ENCODE measurements around the gene ALOX5. TPM values are rescaled to one million over a fixed set of nuclear protein-coding genes. Genes with fewer than 3 reads are reported as not detected.

ALOX5 gene
- total and polyA plus RNA-seq, 10 of the 15 experiments (the other 5 are each of a cell fraction or from before 2014, with no cell fraction given): 0.43 to 102 (median 34.2) TPM

DNA sequence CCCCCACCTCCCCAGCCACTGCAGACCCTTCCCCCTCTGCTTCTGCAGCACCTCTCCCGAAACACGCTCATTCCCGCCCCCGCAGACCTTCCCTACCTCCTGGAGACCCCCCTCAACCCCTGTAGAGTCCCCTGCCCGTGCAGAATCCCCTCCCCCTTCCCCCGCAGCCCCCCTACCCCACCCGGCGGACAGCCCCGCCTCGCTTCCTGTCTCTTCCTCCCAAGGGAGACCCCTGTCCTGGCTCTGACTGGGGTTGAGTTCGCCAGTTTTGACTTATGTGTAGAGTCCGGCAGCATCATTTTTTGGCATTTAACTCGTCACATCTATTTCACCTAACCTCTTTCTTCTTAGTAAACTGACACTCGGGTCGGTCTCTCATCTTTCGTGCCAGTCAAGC is 54.0 kb downstream of the ALOX5 start (continued):
- TF ChIP-seq CBX5 (IDR thresholded peaks at IDR 0.05; ENCODE audit: low read depth) (no peak), KAT2A (conservative IDR thresholded peaks at IDR 0.05; ENCODE audit: control insufficient read depth, low read depth, low read length) (no peak), CHD4 (IDR thresholded peaks at IDR 0.05) (no peak), ZNF622 (IDR thresholded peaks at IDR 0.05) (no peak)
- TF ChIP-seq, protein P1, sequence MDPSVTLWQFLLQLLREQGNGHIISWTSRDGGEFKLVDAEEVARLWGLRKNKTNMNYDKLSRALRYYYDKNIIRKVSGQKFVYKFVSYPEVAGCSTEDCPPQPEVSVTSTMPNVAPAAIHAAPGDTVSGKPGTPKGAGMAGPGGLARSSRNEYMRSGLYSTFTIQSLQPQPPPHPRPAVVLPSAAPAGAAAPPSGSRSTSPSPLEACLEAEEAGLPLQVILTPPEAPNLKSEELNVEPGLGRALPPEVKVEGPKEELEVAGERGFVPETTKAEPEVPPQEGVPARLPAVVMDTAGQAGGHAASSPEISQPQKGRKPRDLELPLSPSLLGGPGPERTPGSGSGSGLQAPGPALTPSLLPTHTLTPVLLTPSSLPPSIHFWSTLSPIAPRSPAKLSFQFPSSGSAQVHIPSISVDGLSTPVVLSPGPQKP (IDR thresholded peaks at IDR 0.05; ENCODE audit: low read depth, low read length): no peak

DNA sequence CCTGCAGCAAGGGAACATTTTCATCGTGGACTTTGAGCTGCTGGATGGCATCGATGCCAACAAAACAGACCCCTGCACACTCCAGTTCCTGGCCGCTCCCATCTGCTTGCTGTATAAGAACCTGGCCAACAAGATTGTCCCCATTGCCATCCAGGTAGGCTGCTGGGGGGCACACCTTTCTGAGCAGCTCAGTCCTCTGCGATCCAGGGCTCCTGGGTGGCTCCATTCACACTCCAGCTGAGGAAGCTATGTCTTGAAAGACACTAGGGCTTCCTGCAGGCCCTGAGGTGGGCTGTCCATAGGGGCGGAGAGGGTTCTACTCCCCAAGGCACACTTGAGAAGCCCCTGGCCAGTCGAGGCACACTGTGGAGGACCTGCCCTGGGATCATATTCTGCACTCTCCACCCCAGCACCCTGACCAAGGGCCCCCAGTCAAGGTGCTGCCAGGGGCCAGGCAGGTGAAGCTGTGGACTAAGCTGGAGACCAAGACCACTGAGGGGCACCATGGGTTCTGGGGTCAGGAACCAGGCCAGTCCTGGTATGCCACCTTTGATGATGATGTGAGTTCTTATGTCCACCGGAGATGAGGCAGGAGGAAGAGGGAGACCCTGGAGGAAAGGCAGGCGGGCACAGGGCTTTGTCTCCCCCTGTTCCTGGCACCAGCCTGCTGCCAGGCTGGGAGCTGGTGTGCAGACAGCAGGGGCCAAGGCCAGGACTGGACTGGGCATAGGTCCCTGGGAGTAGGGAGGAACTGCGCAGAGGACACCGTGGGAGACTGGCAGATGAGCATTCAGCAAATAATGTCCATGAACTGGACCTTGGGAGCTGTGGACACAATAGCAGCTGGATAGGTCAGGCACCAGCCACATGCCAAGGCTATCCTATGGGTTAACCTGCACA is 54.8 kb downstream of the ALOX5 start:
- Histone ChIP-seq H3K27ac (ENCODE audit: control insufficient read depth, insufficient read depth) (no peak overlapping the region), H3K36me3 (ENCODE audit: control insufficient read depth in 2 of 2, insufficient read depth in 2 of 2, low read length in 1 of 2) (peaks cover 0 to 8% of the 10 kb centered on the region in 2 experiments; a peak in 2 of 4 replicates), H3K79me2 (ENCODE audit: control insufficient read depth, insufficient read depth, low read length) (no peaks in the 10 kb centered on the region), H3K9ac (ENCODE audit: control insufficient read depth, insufficient read depth, low read length) (no peak overlapping the region), H3K27me3 (replicated peaks in 1 of 2; ENCODE audit: control insufficient read depth in 2 of 2, insufficient read depth in 2 of 2, low read length in 1 of 2) (no peaks in the 10 kb centered on the region), H3K4me3 (no peak overlapping the region), H2AFZ (ENCODE audit: control insufficient read depth, low read depth, low read length) (no peak overlapping the region), H4K20me1 (ENCODE audit: control insufficient read depth, insufficient read depth) (no peaks in the 10 kb centered on the region), H3K4me1 (ENCODE audit: control insufficient read depth, insufficient read depth, low read length) (peaks cover 12% of the 10 kb centered on the region), H3K4me2 (ENCODE audit: control insufficient read depth, insufficient read depth) (no peak overlapping the region), H3K9me3 (replicated peaks; ENCODE audit: control insufficient read depth, insufficient read depth, low read length) (no peaks in the 10 kb centered on the region)
- POLR2A ChIA-PET: interaction anchor here (1.0 to 2.4 kb wide), 2 partner anchors 9 to 32 kb away, joined by 3 to 11 read pairs; no protein-coding TSS in a partner anchor
- no TSS peak for BruUV-seq (replicated peaks)
- TF ChIP-seq POLR2AphosphoS2 (IDR thresholded peaks at IDR 0.05; ENCODE audit: low read depth, low read length) (no peak), SRF (IDR thresholded peaks at IDR 0.05; ENCODE audit: low read depth in 2 of 2, low read length in 2 of 2) (no peak), IKZF1 (conservative IDR thresholded peaks at IDR 0.05) (no peak)
- TF ChIP-seq, protein P2, sequence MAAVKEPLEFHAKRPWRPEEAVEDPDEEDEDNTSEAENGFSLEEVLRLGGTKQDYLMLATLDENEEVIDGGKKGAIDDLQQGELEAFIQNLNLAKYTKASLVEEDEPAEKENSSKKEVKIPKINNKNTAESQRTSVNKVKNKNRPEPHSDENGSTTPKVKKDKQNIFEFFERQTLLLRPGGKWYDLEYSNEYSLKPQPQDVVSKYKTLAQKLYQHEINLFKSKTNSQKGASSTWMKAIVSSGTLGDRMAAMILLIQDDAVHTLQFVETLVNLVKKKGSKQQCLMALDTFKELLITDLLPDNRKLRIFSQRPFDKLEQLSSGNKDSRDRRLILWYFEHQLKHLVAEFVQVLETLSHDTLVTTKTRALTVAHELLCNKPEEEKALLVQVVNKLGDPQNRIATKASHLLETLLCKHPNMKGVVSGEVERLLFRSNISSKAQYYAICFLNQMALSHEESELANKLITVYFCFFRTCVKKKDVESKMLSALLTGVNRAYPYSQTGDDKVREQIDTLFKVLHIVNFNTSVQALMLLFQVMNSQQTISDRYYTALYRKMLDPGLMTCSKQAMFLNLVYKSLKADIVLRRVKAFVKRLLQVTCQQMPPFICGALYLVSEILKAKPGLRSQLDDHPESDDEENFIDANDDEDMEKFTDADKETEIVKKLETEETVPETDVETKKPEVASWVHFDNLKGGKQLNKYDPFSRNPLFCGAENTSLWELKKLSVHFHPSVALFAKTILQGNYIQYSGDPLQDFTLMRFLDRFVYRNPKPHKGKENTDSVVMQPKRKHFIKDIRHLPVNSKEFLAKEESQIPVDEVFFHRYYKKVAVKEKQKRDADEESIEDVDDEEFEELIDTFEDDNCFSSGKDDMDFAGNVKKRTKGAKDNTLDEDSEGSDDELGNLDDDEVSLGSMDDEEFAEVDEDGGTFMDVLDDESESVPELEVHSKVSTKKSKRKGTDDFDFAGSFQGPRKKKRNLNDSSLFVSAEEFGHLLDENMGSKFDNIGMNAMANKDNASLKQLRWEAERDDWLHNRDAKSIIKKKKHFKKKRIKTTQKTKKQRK (IDR thresholded peaks at IDR 0.05; ENCODE audit: low read depth, low read length): no peak
- CTCF ChIA-PET: interaction anchor here (1.1 to 1.2 kb wide), 2 partner anchors 32 to 179 kb away, joined by 3 to 4 read pairs; no protein-coding TSS in a partner anchor
- DNase-seq (ENCODE audit: low read depth, low spot score) (no peak), ATAC-seq (no peak), FAIRE-seq (no peak)
- in situ Hi-C loops (cut with MboI): no loop called here
- SMC1A ChIA-PET (ENCODE audit: uncharacterized antibody, unreplicated experiment): interaction anchor here (1.1 to 1.3 kb wide), 2 partner anchors 22 to 33 kb away, joined by 4 to 5 read pairs; no protein-coding TSS in a partner anchor
- intact Hi-C loops (cut with micrococcal nuclease; ENCODE audit: unreplicated experiment): no loop called here
- WGBS (ENCODE audit: insufficient coverage, insufficient replicate concordance, low lambda C conversion rate, missing lambda C conversion rate): 83% methylated on average over 10 of the region's 10 CpGs
- RAD21 ChIA-PET (ENCODE audit: unreplicated experiment): no interaction called here
